Natural killer cell (primary cell): ENCODE measurements around the gene GABBR2. TPM values are rescaled to one million over a fixed set of nuclear protein-coding genes. Genes with fewer than 3 reads are reported as not detected.
A peak's percentile ranks its signal among the peaks of the same experiment; 100 is the strongest.

Experiments
- ATAC-seq, 3 donors: fragments of 150-1000 bp in 2 of 3; fragments of 200-7000 bp in 1 of 3; cut with Tn5 transposase; 1 replicate in 1 of 3; 2 replicates in 2 of 3; pipeline ENCODE4 v1.10.0; 2021; ENCODE audit warnings: mild to moderate bottlenecking in 2 of 3, moderate library complexity in 2 of 3
- DNase-seq, 2 donors: peaks; one replicate each; pipeline versions ENCODE4 v3.0.0 to v3.0.0-alpha.2; 2013 to 2021; ENCODE audit warnings: mixed read lengths in 1 of 2
- H3K27ac ChIP-seq: one replicate; pipeline ENCODE4 v1.5.1; 2013; ENCODE audit warnings: mild to moderate bottlenecking, low read length
- H3K27me3 ChIP-seq: one replicate; pipeline ENCODE4 v1.6.1; 2013; ENCODE audit warnings: low read length; ENCODE audit not compliant: control insufficient read depth, insufficient read depth
- H3K36me3 ChIP-seq: one replicate; pipeline ENCODE4 v1.6.1; 2013; ENCODE audit warnings: low read length; ENCODE audit not compliant: control insufficient read depth, insufficient read depth
- H3K4me1 ChIP-seq: one replicate; pipeline ENCODE4 v1.6.1; 2013; ENCODE audit warnings: low read length; ENCODE audit not compliant: control insufficient read depth, insufficient read depth
- H3K4me3 ChIP-seq: one replicate; pipeline ENCODE4 v1.5.1; 2013; ENCODE audit warnings: low read length
- H3K9me3 ChIP-seq: one replicate; pipeline ENCODE4 v1.6.1; 2013; ENCODE audit warnings: low read length; ENCODE audit not compliant: control insufficient read depth, insufficient read depth
- H3K27ac Mint-ChIP-seq, 2 donors: one replicate each; pipeline ENCODE4 v1.8.0; 2022; ENCODE audit warnings: mild to moderate bottlenecking in 2 of 2, mixed read lengths in 2 of 2, moderate library complexity in 1 of 2
- H3K27me3 Mint-ChIP-seq, 2 donors: one replicate each; pipeline ENCODE4 v1.8.0; 2022; ENCODE audit warnings: low read depth in 2 of 2, mixed read lengths in 2 of 2
- H3K36me3 Mint-ChIP-seq: one replicate; pipeline ENCODE4 v1.8.0; 2022; ENCODE audit warnings: mixed read lengths
- H3K4me1 Mint-ChIP-seq, 2 donors: one replicate each; pipeline ENCODE4 v1.8.0; 2022; ENCODE audit warnings: mixed read lengths in 2 of 2
- H3K4me3 Mint-ChIP-seq: one replicate; pipeline ENCODE4 v1.8.0; 2022; ENCODE audit warnings: mild to moderate bottlenecking, moderate library complexity, mixed read lengths
- H3K9me3 Mint-ChIP-seq, 2 donors: one replicate each; pipeline ENCODE4 v1.8.0; 2022; ENCODE audit warnings: mixed read lengths in 2 of 2
- WGBS: methylation state at CpG from one replicate; pipeline ENCODE4 v1.1.7; 2013; ENCODE audit warnings: missing lambda C conversion rate; ENCODE audit not compliant: insufficient coverage; 5-methylcytosine and 5-hydroxymethylcytosine counted together
- intact Hi-C: fragments of 100-400 bp; cut with micrococcal nuclease; formaldehyde crosslinking; loops from one replicate; pipeline ENCODE4 v1.14.2; 2022
- total RNA-seq, 4 donors: library from RNA; stranded (reverse); fragments of 120-200 nt in 1 of 4; gene quantifications; one replicate each; pipeline versions ENCODE4 v1.2.3 to v1.2.4, GENCODE V29; 2013 to 2022
- TF ChIP-seq, protein P1 (sequence below): fragments of 200-600 bp; IDR thresholded peaks from one replicate; pipeline ENCODE4 v1.8.0; 2022; ENCODE audit warnings: antibody characterized with exemption

Gene GABBR2
- total RNA-seq, 3 donors from 2014 or later (not counting 1 experiment from before 2014, with no cell fraction given), result not detected

- no peak overlapping the region for H3K4me3 ChIP-seq
- intact Hi-C loops, result loop anchor here (1.0 to 5.0 kb wide), 4 partner anchors 58 to 551 kb away; partner anchors contain the start of gene TRMO
- H3K9me3 ChIP-seq, result no peaks in the 10 kb centered on the region
- H3K4me3 Mint-ChIP-seq, result no peak overlapping the region
- no peaks in the 10 kb centered on the region for H3K9me3 Mint-ChIP-seq
- ATAC-seq (peak; percentile 93 to 100 (median 100)), DNase-seq (peak; percentile 67 to 90)
- TF ChIP-seq, protein P1, sequence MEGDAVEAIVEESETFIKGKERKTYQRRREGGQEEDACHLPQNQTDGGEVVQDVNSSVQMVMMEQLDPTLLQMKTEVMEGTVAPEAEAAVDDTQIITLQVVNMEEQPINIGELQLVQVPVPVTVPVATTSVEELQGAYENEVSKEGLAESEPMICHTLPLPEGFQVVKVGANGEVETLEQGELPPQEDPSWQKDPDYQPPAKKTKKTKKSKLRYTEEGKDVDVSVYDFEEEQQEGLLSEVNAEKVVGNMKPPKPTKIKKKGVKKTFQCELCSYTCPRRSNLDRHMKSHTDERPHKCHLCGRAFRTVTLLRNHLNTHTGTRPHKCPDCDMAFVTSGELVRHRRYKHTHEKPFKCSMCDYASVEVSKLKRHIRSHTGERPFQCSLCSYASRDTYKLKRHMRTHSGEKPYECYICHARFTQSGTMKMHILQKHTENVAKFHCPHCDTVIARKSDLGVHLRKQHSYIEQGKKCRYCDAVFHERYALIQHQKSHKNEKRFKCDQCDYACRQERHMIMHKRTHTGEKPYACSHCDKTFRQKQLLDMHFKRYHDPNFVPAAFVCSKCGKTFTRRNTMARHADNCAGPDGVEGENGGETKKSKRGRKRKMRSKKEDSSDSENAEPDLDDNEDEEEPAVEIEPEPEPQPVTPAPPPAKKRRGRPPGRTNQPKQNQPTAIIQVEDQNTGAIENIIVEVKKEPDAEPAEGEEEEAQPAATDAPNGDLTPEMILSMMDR, result peak; percentile 94
- H3K27me3 Mint-ChIP-seq, result peaks cover under 1 to 12% of the 10 kb centered on the region in 2 donors
- 0% methylated on average over 3 of the region's 8 CpGs for WGBS
- H3K27ac ChIP-seq, result no peak overlapping the region
- no peaks in the 10 kb centered on the region for H3K36me3 ChIP-seq
- no peaks in the 10 kb centered on the region for H3K4me1 Mint-ChIP-seq
- H3K36me3 Mint-ChIP-seq, result no peaks in the 10 kb centered on the region
- H3K4me1 ChIP-seq, result no peaks in the 10 kb centered on the region
- H3K27me3 ChIP-seq, result no peaks in the 10 kb centered on the region
- no peak overlapping the region for H3K27ac Mint-ChIP-seq
Observed at GRCh38 chr9:98263482-98264357, 445.0 kb downstream of the GABBR2 start.

DNA sequence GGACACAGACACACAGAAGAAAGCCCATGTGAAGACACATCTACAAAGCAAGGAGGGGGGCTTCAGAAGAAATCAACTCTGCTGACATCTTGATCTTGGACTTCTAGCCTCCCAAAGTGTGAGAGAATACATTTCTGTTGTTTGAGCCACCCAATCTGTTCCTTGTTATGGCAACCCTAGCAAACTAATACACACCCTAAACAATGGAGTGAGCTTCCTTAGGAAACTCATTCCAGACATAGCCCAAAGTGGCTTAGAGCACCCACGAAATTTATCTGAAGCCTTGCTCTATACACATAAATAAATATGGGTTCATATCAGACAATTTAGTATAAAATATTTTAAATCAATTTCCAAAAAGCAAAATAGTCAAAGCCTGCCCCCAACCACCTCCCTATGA is 445.7 kb downstream of the GABBR2 start:
- H3K9me3 ChIP-seq, result no peaks in the 10 kb centered on the region
- H3K27me3 ChIP-seq, result no peaks in the 10 kb centered on the region
- no peaks in the 10 kb centered on the region for H3K9me3 Mint-ChIP-seq
- H3K27ac Mint-ChIP-seq, result no peak overlapping the region
- no peaks in the 10 kb centered on the region for H3K36me3 Mint-ChIP-seq
- H3K4me1 Mint-ChIP-seq, result no peaks in the 10 kb centered on the region
- H3K27me3 Mint-ChIP-seq, result peaks cover 0 to 8% of the 10 kb centered on the region in 2 donors
- intact Hi-C loops, result loop anchor here (1.0 to 5.0 kb wide), 4 partner anchors 58 to 551 kb away; partner anchors contain the start of gene TRMO
- H3K27ac ChIP-seq, result no peak overlapping the region
- TF ChIP-seq, protein P1, result no peak
- no peaks in the 10 kb centered on the region for H3K36me3 ChIP-seq
- DNase-seq (no peak), ATAC-seq (no peak)
- no peak overlapping the region for H3K4me3 ChIP-seq
- no peak overlapping the region for H3K4me3 Mint-ChIP-seq
- no CpG with 5 or more reads among the region's 1 CpG for WGBS
- no peaks in the 10 kb centered on the region for H3K4me1 ChIP-seq

- Histone ChIP-seq H3K36me3 (no peaks in the 10 kb centered on the region), H3K4me3 (no peak overlapping the region), H3K27me3 (no peaks in the 10 kb centered on the region), H3K9me3 (no peaks in the 10 kb centered on the region), H3K4me1 (no peaks in the 10 kb centered on the region), H3K27ac (no peak overlapping the region)
- Mint-ChIP-seq H3K9me3 (no peaks in the 10 kb centered on the region), H3K27me3 (peaks cover 0 to 2% of the 10 kb centered on the region in 2 donors), H3K27ac (no peak overlapping the region), H3K36me3 (no peaks in the 10 kb centered on the region), H3K4me1 (no peaks in the 10 kb centered on the region), H3K4me3 (no peak overlapping the region)
- intact Hi-C loops, result loop anchor here (2.0 to 5.0 kb wide), 2 partner anchors 339 to 550 kb away; partner anchors contain the start of gene TRMO
- 97% methylated on average over 3 of the region's 3 CpGs for WGBS
- ATAC-seq (no peak), DNase-seq (no peak)
- TF ChIP-seq, protein P1, result no peak
Observed at GRCh38 chr9:98262056-98262455, 446.7 kb downstream of the GABBR2 start.
